GM12892 (cell line): Measurements from ENCODE around the gene TOGARAM2.

Source experiments
- POLR2A ChIP-seq: IDR thresholded peaks from 2 replicates; pipeline ENCODE4 v1.6.1; 2011; ENCODE audit warnings: low read depth, low read length, control low read depth
- POLR2AphosphoS5 ChIP-seq: IDR thresholded peaks from 2 replicates; pipeline ENCODE4 v1.6.1; 2011; ENCODE audit warnings: low read depth, low read length, control low read depth
- TAF1 ChIP-seq: IDR thresholded peaks from 2 replicates; pipeline ENCODE4 v1.6.1; 2011; ENCODE audit warnings: low read depth, mild to moderate bottlenecking, control low read depth, low read length, borderline replicate concordance

DNA sequence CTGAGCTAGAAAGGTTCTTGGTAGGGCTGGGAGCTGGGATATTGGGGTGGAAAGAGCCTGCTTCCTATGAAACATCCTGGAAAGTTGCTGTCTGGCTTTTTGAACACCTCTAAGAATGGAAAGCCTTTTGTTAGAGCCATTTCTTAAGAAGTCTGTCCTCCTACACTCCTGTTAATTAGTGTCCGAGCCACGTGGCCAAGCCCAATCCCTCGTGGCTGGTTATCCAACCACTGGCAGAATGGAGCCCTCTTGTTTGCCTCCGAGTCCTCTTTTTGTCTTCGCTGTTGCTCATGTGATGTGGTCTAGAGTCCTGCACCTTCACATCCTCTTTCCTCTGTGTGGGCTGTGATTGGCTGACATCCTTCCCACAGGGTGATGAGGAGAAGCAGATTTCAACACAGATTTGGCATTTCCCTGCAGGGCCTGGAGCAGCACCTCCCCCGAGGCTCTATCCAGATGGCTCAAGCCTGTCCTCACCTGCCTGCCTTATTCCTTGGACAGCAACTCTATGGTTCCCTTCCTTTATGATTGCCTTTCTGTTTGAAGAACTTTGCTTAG lies 8.2 kb upstream of the TOGARAM2 start:
- TF ChIP-seq POLR2A (no peak), TAF1 (no peak), POLR2AphosphoS5 (no peak)
